B cell (primary cell): Measurements from ENCODE around the gene DHRS7B. TPM values are rescaled to one million over a fixed set of nuclear protein-coding genes. Genes with fewer than 3 reads are reported as not detected.

Source experiments
- ATAC-seq: fragments of 200-7000 bp; cut with Tn5 transposase; one replicate; pipeline ENCODE4 v1.10.0; 2021; ENCODE audit warnings: low read depth, mild to moderate bottlenecking, moderate number of reproducible peaks, moderate library complexity
- CTCF ChIA-PET: fragments of 350-600 bp; sonication (Branson Sonifier 250); formaldehyde crosslinking; loops from one replicate; lab custom pipeline; 2021; ENCODE audit warnings: antibody characterized with exemption, inconsistent platforms; lab: Charles Lee
- POLR2A ChIA-PET: fragments of 350-600 bp; sonication (Branson Sonifier 250); formaldehyde crosslinking; loops from one replicate; lab custom pipeline; 2021; ENCODE audit warnings: antibody characterized with exemption; lab: Charles Lee
- DNase-seq: peaks from one replicate; pipeline ENCODE4 v3.0.0; 2013
- H2AFZ ChIP-seq: 2 replicates; pipeline ENCODE4 v1.6.1; 2012; ENCODE audit warnings: mild to moderate bottlenecking, low read depth, low read length; ENCODE audit not compliant: insufficient read depth, poor library complexity, severe bottlenecking
- H3K27ac ChIP-seq, 2 donors: 1 replicate in 1 of 2; 2 replicates in 1 of 2; pipeline ENCODE4 v1.5.1; 2012 to 2013; ENCODE audit warnings: low read length in 2 of 2, mild to moderate bottlenecking in 2 of 2, moderate library complexity in 1 of 2
- H3K27me3 ChIP-seq, 4 experiments: fragments of 200-600 bp in 1 of 4; sonication (generic) in 1 of 4; replicated peaks in 1 of 4; 1 replicate in 2 of 4; 2 replicates in 2 of 4; pipeline versions ENCODE4 v1.6.1 to v1.7.0; 2013 to 2016; ENCODE audit warnings: low read length in 3 of 4, mild to moderate bottlenecking in 2 of 4, mixed read lengths in 1 of 4, moderate library complexity in 1 of 4; ENCODE audit not compliant: insufficient read depth in 4 of 4, control insufficient read depth in 3 of 4; ENCODE audit errors: control extremely low read depth in 1 of 4
- H3K36me3 ChIP-seq, 2 experiments: replicated peaks in 1 of 2; 1 replicate in 1 of 2; 2 replicates in 1 of 2; pipeline versions ENCODE4 v1.6.1 to v1.7.1; 2013; ENCODE audit warnings: low read length in 1 of 2; ENCODE audit not compliant: insufficient read depth in 2 of 2, control insufficient read depth in 1 of 2; ENCODE audit errors: control extremely low read depth in 1 of 2, extremely low read depth in 1 of 2
- H3K4me1 ChIP-seq, 2 donors: fragments of 200-600 bp in 1 of 2; sonication (generic) in 1 of 2; 1 replicate in 1 of 2; 2 replicates in 1 of 2; pipeline versions ENCODE4 v1.5.1 to v1.6.1; 2013 to 2017; ENCODE audit warnings: low read length in 2 of 2; ENCODE audit not compliant: control insufficient read depth in 2 of 2, insufficient read depth in 2 of 2
- H3K4me2 ChIP-seq: replicated peaks from 2 replicates; pipeline ENCODE3; 2012; ENCODE audit warnings: mild to moderate bottlenecking, low read depth, low read length; ENCODE audit not compliant: poor library complexity, severe bottlenecking
- H3K4me3 ChIP-seq, 5 experiments: fragments of 200-600 bp in 1 of 5; sonication (generic) in 1 of 5; 1 replicate in 3 of 5; 2 replicates in 2 of 5; pipeline versions ENCODE4 v1.5.1 to v1.7.0; 2011 to 2016; ENCODE audit warnings: low read length in 4 of 5, mild to moderate bottlenecking in 4 of 5, low read depth in 2 of 5, control low read depth in 1 of 5, moderate library complexity in 1 of 5; ENCODE audit not compliant: insufficient read depth in 1 of 5; ENCODE audit errors: control extremely low read depth in 1 of 5, extremely low read depth in 1 of 5
- H3K79me2 ChIP-seq: fragments of 200-600 bp; sonication (generic); one replicate; pipeline ENCODE4 v1.6.0; 2016; ENCODE audit warnings: low read length; ENCODE audit not compliant: control insufficient read depth, insufficient read depth
- H3K9ac ChIP-seq: fragments of 200-600 bp; sonication (generic); 2 replicates; pipeline ENCODE4 v1.6.1; 2017; ENCODE audit warnings: mild to moderate bottlenecking, low read length, moderate library complexity
- H3K9me3 ChIP-seq, 3 donors: one replicate each; pipeline versions ENCODE4 v1.6.1 to v1.7.1; 2013; ENCODE audit warnings: low read length in 2 of 3; ENCODE audit not compliant: control insufficient read depth in 2 of 3, insufficient read depth in 1 of 3; ENCODE audit errors: control extremely low read depth in 1 of 3
- H4K20me1 ChIP-seq: 2 replicates; pipeline ENCODE4 v1.6.0; 2012; ENCODE audit warnings: mild to moderate bottlenecking, low read length; ENCODE audit not compliant: insufficient read depth, control insufficient read depth, poor library complexity, severe bottlenecking
- H3K27ac Mint-ChIP-seq: one replicate; pipeline ENCODE4 v1.8.0; 2021; ENCODE audit warnings: mixed read lengths
- H3K27me3 Mint-ChIP-seq: one replicate; pipeline ENCODE4 v1.8.0; 2021; ENCODE audit warnings: mixed read lengths
- H3K4me1 Mint-ChIP-seq: one replicate; pipeline ENCODE4 v1.8.0; 2021; ENCODE audit warnings: mixed read lengths
- H3K4me3 Mint-ChIP-seq: one replicate; pipeline ENCODE4 v1.8.0; 2021; ENCODE audit warnings: mixed read lengths
- H3K9me3 Mint-ChIP-seq: one replicate; pipeline ENCODE4 v1.8.0; 2022; ENCODE audit warnings: mixed read lengths; ENCODE audit not compliant: insufficient read depth
- EZH2 ChIP-seq: IDR thresholded peaks from 2 replicates; pipeline ENCODE4 v1.6.1; 2012; ENCODE audit warnings: borderline replicate concordance, low read depth, mild to moderate bottlenecking, moderate library complexity, low read length; ENCODE audit not compliant: insufficient read depth, poor library complexity, severe bottlenecking
- WGBS: methylation state at CpG from one replicate; pipeline ENCODE4 v1.1.5; 2013; ENCODE audit warnings: missing lambda C conversion rate; ENCODE audit not compliant: insufficient coverage; 5-methylcytosine and 5-hydroxymethylcytosine counted together
- intact Hi-C: fragments of 100-400 bp; cut with micrococcal nuclease; formaldehyde crosslinking; loops from one replicate; pipeline ENCODE4 v1.10.0; 2022
- polyA plus RNA-seq: library from polyadenylated mRNA; depleted of rRNA; stranded (reverse); fragments of >200 nt; gene quantifications from 2 replicates; pipeline ENCODE4 v1.2.3, GENCODE V29; 2012
- total RNA-seq, 2 donors: library from RNA; stranded (reverse); fragments of 120-200 nt in 1 of 2; gene quantifications; 1 replicate in 1 of 2; 2 replicates in 1 of 2; pipeline versions ENCODE4 v1.2.3 to v1.2.4, GENCODE V29; 2013 to 2022
- TF ChIP-seq, protein P1 (sequence below): fragments of 200-600 bp; IDR thresholded peaks from one replicate; pipeline ENCODE4 v1.8.0; 2022; ENCODE audit warnings: antibody characterized with exemption, mild to moderate bottlenecking

Gene DHRS7B
- total and polyA plus RNA-seq, 2 donors (not counting 1 experiment from before 2014, with no cell fraction given), result 8.2 to 13.4 TPM

DNA sequence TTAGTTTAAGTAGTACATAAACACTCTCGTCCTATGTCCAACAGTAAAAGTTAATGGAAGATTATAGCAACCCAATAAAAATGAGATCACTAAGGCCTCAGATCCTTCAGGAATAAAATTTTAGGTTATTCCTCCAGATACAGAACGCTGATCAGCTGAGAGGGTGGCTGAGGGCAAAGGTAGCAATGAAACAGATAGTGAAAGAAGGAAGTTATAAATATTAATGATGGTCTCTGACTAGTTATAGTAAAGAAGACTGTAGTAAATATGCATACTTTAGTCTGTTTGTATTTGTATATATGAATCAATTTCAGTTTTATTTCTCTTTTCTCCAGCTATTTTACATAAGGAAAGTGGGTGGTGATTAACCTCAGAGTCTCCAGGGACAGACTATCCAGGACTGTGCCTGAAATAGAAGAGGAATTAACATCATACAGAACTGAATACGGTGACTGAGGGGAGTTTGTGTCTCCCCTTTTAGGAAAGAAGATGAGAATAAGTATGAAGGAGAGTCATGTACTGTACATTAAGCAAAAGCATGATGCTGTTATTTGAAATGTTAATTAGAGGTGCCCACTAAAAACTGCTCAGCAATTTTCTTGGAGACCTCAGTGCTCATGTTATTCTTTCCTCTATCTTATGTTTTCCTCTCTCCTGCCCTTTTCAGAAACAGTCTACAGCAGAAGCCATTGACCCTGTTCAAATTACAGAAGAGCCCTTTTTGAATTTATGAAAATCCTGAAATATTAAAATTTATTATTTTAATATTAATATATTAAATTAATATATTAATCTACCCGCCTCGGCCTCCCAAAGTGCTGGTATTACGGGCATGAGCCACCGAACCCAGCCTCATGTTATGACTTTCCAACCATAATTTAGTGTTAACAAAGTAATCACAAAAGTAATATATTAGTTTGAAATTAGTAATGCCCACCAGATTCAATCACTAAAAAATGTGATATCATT, 36.5 kb upstream of the DHRS7B start:
- peak overlapping the region; percentile 69 for H2AFZ ChIP-seq
- H4K20me1 ChIP-seq, result no peaks in the 10 kb centered on the region
- POLR2A ChIA-PET, result no interaction called here

More for the DNA sequence above, 36.5 kb upstream of the DHRS7B start:
- DNase-seq (peak; percentile 41), ATAC-seq (peak; percentile 56)
- intact Hi-C loops, result no loop called here
- H3K4me3 Mint-ChIP-seq, result peak overlapping the region; percentile 60
- no peaks in the 10 kb centered on the region for H3K9me3 Mint-ChIP-seq
- H3K4me1 Mint-ChIP-seq, result peaks cover 18% of the 10 kb centered on the region
- Histone ChIP-seq H3K79me2 (no peaks in the 10 kb centered on the region), H3K4me1 (peaks cover 11 to 12% of the 10 kb centered on the region in 2 donors), H3K4me2 (peak overlapping the region; percentile 59), H3K9me3 (no peaks in the 10 kb centered on the region), H3K36me3 (no peaks in the 10 kb centered on the region), H3K27ac (peak overlapping the region in 1 of 2 donors; percentile 67), H3K27me3 (no peaks in the 10 kb centered on the region), H3K9ac (peak overlapping the region; percentile 30), H3K4me3 (peak overlapping the region in 2 of 5 experiments; percentile 15 to 27)
- H3K27me3 Mint-ChIP-seq, result no peaks in the 10 kb centered on the region
- CTCF ChIA-PET, result interaction anchor here (0.6 to 1.2 kb wide), 2 partner anchors 27 to 38 kb away, joined by 3 read pairs; no protein-coding TSS in a partner anchor
- 20% methylated on average over 1 of the region's 7 CpGs for WGBS
- peak overlapping the region; percentile 57 for H3K27ac Mint-ChIP-seq
- TF ChIP-seq EZH2, result no peak
- TF ChIP-seq, protein P1, sequence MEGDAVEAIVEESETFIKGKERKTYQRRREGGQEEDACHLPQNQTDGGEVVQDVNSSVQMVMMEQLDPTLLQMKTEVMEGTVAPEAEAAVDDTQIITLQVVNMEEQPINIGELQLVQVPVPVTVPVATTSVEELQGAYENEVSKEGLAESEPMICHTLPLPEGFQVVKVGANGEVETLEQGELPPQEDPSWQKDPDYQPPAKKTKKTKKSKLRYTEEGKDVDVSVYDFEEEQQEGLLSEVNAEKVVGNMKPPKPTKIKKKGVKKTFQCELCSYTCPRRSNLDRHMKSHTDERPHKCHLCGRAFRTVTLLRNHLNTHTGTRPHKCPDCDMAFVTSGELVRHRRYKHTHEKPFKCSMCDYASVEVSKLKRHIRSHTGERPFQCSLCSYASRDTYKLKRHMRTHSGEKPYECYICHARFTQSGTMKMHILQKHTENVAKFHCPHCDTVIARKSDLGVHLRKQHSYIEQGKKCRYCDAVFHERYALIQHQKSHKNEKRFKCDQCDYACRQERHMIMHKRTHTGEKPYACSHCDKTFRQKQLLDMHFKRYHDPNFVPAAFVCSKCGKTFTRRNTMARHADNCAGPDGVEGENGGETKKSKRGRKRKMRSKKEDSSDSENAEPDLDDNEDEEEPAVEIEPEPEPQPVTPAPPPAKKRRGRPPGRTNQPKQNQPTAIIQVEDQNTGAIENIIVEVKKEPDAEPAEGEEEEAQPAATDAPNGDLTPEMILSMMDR, result no peak
